ENCODE data around the gene LGALS4.

LGALS4 gene

DNA sequence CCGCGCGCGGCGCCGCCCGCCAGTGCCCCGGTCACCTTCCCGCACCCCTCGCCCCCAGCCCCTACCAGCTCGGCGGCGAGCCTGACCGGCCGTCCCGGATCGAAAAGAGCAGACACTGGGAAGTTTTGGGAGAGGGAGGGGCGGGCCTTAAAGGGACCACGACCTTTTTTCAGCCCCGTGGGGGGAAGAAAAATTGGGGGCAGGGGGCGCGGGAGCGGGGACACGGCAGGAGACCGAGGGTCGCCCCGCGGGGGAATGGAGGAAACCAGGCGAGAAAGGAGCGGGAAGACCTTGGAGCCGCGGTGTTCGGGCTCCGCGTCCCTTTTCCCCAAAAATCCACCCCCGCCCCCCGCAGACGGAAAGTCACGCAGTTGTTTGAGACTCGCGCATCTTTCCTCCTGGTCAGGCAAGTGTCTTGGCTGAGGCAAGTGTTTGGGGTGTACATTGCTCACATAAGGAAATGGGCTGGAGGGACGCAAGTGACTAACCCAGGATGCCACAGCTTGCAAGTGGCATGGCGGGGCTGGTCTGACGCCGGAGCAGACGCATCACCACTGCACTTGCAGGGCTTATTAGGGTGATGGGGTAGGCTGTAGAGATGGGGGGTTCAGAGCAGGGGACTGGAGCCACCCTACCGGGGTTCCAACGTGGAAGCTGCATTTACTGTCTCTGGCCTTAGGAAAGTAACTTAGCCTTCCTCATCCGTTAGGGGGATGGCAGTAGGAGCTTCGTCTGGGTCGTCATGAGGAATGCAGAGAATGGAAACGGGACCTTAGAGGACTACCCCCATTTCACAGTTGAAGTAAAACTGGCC is 39.7 kb upstream of the LGALS4 start:
- TF ChIP-seq, protein P1, sequence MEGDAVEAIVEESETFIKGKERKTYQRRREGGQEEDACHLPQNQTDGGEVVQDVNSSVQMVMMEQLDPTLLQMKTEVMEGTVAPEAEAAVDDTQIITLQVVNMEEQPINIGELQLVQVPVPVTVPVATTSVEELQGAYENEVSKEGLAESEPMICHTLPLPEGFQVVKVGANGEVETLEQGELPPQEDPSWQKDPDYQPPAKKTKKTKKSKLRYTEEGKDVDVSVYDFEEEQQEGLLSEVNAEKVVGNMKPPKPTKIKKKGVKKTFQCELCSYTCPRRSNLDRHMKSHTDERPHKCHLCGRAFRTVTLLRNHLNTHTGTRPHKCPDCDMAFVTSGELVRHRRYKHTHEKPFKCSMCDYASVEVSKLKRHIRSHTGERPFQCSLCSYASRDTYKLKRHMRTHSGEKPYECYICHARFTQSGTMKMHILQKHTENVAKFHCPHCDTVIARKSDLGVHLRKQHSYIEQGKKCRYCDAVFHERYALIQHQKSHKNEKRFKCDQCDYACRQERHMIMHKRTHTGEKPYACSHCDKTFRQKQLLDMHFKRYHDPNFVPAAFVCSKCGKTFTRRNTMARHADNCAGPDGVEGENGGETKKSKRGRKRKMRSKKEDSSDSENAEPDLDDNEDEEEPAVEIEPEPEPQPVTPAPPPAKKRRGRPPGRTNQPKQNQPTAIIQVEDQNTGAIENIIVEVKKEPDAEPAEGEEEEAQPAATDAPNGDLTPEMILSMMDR (IDR thresholded peaks at IDR 0.05; ENCODE audit: low read depth, low read length) = no peak
- no peaks in the 10 kb centered on the region for H3K27me3 ChIP-seq
- H3K4me1 ChIP-seq = peaks cover 3% of the 10 kb centered on the region
- peaks cover 19% of the 10 kb centered on the region for H3K36me3 ChIP-seq
- DNase-seq = no peak
- no peaks in the 10 kb centered on the region for H3K9me3 ChIP-seq
- H3K4me3 ChIP-seq (ENCODE audit: low read depth, low read length) = peak overlapping the region; percentile 73

DNA sequence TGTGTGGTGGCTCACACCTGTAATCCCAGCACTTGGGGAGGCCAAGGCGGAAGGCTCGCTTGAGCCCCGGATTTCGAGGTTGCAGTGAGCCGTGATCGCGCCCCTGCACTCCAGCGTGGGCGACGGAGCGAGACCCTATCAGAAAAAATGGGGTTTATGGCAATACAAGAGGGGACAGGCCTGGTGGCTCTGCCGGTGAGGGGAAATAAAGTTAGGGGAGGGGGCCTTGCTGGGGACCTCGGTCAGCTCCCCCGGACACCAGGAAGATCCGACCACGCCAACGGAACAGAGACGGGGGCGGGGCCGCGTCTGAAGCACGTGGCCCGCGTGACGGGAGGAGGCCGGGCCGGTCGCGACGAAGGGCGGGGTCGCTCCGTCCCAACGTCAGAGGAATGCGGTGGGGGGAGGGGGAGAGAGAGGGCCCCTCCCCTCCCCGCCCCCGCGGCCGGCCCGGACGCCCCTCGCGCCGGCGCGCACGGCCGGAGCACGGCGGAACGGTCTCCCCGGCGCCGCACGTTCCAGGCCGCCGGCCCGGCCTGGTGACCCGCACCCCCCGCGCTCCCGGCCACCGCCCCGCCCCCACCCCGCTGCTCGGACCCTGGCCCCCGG is 39.0 kb upstream of the LGALS4 start:
- peaks cover 26% of the 10 kb centered on the region for H3K36me3 ChIP-seq
- peak overlapping the region; percentile 73 for H3K4me3 ChIP-seq (ENCODE audit: low read depth, low read length)
- peak; percentile 95 for DNase-seq

DNA sequence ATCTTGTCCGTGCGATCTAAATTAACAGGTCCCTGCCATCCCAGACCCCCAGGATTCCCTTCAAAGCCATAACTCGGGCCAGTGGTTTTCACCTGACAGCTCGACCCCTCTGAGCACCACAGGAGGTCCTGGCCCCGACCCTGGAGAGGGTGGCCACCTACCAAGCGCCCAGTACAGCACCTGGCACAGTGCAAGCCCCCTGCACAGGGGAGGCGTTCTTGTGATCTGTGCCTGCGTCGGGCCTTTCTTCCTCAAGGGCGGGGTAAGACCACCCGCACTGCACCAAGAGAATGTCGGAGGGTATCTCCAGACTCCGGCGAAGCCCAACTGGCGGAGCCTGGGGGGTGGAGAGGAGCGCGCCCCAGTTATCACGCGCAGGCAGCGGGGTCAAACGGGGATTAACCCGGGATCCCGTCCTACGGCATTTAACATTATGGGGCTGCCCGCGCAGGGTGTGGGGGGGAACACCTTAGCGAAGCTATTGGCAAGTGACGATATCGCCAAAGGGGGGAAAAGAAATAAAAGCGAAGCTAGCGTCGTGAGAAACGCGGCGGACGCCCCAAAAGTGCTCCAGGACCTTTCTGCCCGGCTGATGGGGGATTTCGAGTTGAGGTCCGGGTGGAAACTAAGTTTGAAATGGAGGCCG is 38.4 kb upstream of the LGALS4 start:
- H3K27me3 ChIP-seq = no peaks in the 10 kb centered on the region
- no peaks in the 10 kb centered on the region for H3K9me3 ChIP-seq
- TF ChIP-seq, protein P1 (IDR thresholded peaks at IDR 0.05; ENCODE audit: low read depth, low read length) = no peak
- H3K4me3 ChIP-seq (ENCODE audit: low read depth, low read length) = peak overlapping the region; percentile 73
- no peak for DNase-seq
- peaks cover 32% of the 10 kb centered on the region for H3K36me3 ChIP-seq
- peaks cover 3% of the 10 kb centered on the region for H3K4me1 ChIP-seq

More for the DNA sequence above, 39.0 kb upstream of the LGALS4 start:
- peaks cover 3% of the 10 kb centered on the region for H3K4me1 ChIP-seq
- no peaks in the 10 kb centered on the region for H3K9me3 ChIP-seq
- TF ChIP-seq, protein P1 (IDR thresholded peaks at IDR 0.05; ENCODE audit: low read depth, low read length) = no peak
- H3K27me3 ChIP-seq = no peaks in the 10 kb centered on the region

DNA sequence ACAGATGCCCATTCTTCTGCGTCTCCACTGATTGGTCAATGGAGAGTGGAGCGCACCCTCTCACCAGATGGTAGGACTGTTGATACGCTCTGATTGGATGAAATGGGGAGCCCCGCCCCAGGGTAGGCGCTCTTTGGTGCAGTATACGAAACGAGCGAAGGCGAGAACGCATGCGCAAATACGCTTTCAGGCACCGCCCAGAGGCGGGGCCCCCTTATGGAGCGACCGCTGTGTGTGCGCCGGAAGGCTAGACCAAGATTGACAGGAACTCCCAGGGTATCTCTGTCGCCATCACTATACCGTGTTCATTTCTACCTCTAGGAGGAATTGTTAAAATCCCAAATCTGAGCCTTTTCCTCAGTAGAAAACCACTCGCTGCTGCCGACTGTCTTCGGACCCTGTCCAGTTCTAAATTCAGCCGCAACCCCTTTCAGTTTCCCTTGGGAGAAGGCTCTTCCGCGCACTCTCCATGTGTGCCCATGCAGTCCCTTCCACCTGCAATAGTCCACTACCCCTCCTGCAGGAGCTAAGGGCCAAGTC is 37.8 kb upstream of the LGALS4 start:
- peaks cover 3% of the 10 kb centered on the region for H3K4me1 ChIP-seq
- TF ChIP-seq, protein P1 (IDR thresholded peaks at IDR 0.05; ENCODE audit: low read depth, low read length) = peak; percentile 16; the same call in 1 of the 2 replicates
- H3K4me3 ChIP-seq (ENCODE audit: low read depth, low read length) = peak overlapping the region; percentile 73

DNA sequence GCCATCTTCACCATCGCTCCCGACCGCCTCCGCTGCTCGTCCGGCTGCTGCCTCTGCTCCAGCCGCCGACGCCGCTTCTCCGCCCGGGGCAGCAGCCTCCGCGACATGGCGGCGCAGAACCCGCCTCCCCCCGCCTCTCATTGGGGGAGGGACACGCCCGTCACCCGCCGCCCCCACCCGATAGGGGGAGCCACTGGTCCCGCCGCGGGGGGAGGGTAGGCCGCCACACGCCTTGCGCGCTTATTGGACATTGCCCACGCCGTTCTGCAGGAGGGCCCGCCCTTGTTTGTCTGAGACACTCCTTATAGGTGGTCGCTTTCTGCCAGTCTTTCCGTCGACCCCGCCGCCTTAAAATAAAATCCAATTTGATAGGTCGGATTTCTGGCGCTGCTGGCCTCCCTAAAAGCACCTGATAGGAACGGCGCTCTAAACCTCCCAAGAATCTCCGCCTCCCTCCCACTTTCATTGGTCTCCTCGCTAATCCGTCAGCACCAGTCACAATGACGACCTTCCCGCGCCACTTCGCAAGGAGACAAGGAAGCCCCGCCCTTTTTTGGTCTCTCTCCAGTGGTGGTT is 37.2 kb upstream of the LGALS4 start, which contains the start of gene HNRNPL:
TSS of gene HNRNPL (minus strand) at position 127 of the 576 bp plus-strand sequence. CDS start at position 107, 20 bp downstream.
- TF ChIP-seq, protein P1 (IDR thresholded peaks at IDR 0.05; ENCODE audit: low read depth, low read length) = peak; percentile 25; the same call in 1 of the 2 replicates
- Histone ChIP-seq H3K36me3 (peaks cover 44% of the 10 kb centered on the region), H3K9me3 (no peaks in the 10 kb centered on the region), H3K27me3 (no peaks in the 10 kb centered on the region), H3K4me1 (peaks cover 3% of the 10 kb centered on the region), H3K4me3 (ENCODE audit: low read depth, low read length) (peak within 1 kb of the TSS; percentile 86)
- peak; percentile 99 for DNase-seq

More for the DNA sequence above, 37.8 kb upstream of the LGALS4 start:
- DNase-seq = peak; percentile 99
- H3K9me3 ChIP-seq = no peaks in the 10 kb centered on the region
- H3K36me3 ChIP-seq = peaks cover 38% of the 10 kb centered on the region
- no peaks in the 10 kb centered on the region for H3K27me3 ChIP-seq

Data from BE2C (cell line).